NCI-H69 (cell line): Measurements from ENCODE around the gene M6PR.
"Not testable (repeated sequence)": the region's sequence is repeated elsewhere in the genome, so short reads cannot be mapped to it uniquely, and the experiment has no call there.

Experiments
- DNase-seq: peaks from one replicate; lab custom pipeline; 2025; lab: John Stamatoyannopoulos, UW

Gene M6PR

DNA sequence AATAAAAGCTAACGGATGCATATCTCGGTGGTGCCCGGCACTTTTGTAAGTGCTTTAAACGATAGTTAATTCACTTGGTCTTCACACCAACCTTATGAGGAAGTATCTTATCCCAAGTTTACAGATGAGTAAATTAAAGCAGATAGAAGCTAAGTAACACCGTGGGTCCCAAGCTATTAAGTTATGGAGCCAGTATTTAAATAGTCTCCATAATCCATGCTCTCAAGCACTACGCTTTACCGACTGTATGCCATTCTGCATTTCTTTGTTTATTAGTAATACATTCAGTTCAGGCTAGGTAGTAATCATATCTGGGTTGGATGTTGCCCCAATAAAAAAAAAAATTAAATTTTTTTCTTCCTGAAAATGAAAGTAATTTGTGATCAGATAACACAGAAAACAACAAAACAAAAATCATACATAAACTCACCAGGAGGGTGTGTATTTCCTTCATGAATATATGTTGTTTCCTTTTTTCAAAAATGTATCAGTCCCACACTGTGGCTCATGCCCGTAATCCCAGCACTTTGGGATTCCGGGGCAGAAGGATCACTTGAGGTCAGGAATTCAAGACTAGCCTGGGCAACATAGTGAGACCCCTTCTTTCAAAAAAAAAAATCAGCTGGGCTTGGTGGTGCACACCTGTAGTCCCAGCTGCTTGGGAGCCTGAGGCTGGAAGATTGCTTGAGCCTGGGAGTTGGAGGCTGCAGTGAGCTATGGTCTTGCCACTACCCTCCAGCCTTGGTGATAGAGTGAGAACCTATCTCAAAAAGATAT lies 1.4 kb upstream of the M6PR start:
- DNase-seq, result no peak

DNA sequence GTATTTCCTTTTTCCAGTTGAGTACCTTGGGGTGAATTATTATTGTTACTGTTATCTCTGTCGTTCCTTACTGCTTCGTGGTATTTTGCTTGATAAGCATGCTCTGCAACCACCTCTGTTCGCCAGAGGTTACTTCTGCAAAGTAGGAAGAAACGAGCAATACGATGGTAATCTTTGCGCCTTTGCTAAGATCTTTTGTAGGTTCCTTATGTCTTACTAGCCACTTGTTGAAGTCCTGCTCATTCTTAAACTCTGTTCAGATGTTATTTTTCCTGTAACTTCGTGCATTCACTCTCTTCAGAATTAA lies 729 bp upstream of the M6PR start:
- no peak for DNase-seq

DNA sequence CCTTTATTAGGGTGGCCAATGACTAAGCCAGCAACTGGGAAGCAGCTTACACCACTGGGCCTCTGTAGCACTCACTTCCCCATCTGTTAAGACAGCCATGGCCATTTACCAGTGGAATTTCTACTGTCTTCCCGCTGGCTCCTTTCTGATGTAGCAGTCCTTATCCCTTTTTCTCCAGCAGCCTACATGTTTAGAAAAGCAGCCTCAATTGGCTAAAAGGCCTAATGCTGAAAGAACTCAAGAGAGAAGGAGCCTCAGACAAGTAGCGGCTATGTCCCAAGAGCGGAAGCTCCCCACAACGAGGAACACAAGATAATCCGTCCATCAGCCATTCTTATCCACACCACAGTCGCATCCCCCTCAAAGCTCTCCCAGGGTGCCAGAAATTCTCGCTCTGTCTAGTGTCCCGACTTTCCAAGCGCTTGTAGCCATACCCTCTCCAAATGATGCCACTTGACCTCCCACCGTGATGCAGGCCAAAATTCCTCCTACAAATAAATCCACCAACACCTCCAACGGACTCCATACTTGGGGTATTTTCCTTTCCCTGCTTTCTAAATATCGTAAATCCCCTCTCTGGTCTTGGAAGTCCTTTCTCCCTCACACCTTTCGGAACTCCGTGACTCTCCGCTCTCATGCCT lies 624 bp downstream of the M6PR start:
- peak; percentile 52 for DNase-seq

DNA sequence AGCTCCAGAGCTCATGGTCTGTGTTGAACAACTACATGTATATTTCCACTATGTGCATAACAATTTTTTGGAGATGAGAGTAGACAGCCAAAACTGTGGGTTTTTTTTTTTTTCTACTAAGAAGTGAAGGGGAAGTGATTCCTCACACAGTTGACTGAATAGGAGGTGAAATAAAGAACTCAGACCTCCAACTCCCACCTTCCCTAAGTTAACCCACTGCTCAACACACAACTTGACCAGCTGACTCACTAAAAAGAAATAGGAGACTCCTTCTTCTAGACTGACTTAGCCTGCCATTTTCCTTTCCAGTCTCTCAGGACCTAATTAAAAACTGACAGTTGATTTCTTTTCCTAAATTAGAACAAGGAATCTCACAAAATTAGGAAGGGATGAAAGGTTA lies 1.7 kb downstream of the M6PR start:
- DNase-seq, result no peak

DNA sequence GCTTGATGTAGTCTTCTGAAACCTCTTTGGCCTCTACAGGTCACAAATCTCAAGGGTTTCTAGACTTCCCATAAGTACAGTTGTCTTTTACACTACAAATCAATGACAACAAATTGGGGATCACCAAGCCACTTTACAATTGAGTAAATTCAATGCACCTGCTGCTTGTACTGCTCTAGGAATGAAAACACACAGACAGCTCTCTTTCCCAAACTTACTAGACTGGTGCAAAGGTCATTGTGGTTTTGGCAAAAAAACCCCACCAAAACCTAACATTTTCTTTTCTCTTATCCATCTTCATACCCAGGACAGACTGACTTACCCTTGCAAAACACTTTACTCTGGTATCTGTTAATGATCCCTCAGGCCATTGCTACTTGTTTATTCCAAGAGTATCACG lies 2.7 kb downstream of the M6PR start:
- DNase-seq, result no peak

DNA sequence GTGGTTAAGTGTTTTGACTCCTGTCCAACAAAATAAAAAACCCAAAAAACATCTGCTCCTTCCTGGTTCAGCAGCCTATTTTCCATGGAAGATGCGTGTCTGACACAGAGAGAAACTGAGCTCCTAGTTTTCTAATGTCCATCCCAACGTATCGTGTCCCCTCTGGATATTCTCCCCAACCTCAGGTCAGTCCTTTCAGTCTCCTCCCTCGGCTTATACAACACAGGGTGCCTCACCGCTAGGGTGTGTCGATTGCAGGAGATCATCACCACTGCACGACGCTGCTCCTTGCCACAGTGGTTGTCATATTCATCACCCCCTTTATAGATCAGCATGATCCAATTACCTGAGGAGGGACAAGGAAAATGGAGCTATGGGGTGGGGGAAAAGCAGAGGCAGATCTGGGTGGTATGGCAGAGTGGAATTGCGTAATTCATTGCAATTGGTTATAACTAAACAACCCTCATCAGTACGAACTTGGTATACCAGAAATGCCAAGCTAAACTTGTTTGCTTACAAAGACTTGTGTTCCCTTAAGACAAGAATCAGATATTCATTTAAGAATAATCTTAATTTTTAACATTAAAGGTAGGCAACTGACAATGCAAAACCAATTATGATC lies 5.8 kb downstream of the M6PR start:
- no peak for DNase-seq

DNA sequence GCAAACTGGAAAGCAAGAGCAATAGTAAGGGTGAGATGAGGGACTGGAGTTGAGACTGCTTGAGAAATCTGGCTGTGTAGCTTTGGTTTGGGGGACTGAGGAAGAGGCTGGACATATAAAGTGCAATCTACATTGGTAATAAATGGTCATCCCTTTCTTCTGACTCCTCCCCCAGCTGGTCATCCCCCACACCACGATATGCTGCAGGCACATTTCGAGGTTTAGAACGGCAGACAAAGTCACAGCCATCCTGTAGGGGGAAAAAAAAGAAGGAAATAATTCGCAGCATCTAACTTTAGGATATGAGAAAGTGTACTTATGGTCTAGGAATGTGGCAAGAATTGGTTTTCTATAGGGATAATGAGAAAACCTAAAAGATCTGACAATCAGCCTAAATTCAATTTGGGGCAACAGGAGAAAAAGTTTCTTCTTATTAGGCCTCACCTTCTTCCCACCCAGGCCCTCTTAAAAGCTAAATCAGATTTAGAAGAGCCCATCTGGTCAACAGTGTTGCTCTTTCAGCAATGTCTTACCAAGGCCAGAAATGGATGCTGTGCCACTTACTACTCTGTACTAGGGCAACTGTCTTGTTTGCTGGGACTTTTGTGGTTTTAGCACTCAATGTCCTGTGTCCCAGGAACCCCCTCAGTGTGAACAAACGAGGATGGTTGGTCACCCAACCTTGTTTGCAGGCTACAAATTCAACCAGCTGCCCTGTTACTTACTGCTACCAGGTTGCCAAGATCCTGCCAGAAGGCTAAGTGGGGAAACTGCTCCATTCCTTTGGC lies 7.6 kb downstream of the M6PR start:
- DNase-seq, result no peak

DNA sequence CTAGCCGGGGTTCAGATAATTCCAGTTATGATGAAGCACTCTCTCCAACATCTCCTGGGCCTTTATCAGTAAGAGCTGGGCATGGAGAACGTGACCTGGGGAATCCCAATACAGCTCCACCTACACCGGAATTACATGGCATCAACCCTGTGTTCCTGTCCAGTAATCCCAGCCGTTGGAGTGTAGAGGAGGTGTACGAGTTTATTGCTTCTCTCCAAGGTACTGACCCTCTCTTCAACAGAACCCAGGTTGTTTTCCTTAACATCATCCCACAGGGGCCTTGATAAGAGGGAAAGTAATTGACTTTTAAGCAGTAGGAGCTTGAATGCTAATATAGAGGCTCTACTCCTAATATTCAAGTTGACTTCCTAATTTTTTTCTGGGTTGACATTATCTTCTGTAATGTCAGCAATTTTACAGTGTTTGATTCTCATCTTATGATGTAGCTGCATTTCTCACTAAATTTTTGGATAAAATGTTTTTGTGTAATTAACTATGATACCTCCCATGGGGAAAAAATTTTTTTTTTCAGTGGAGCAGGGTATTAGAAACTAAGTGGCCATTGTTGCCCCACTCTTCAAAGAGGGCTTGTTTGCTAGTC lies 11.5 kb downstream of the M6PR start:
- DNase-seq, result not testable (repeated sequence)

DNA sequence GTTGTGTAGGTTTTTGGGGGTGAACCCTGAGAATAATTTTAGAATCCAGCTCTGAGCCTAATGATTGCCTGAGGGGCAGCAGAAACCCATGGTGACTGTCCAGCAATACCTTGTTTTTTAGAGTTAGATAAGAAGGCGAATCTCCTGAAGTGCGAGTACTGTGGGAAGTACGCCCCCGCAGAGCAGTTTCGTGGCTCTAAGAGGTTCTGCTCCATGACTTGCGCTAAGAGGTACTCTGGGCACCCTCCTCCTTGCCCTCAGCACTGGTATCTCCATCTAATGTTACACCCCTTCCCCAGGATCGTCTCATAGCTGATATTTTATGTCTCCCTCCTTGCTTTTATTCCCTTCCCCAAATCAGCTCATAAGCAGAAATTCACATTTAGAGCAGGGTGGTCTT lies 12.7 kb downstream of the M6PR start:
- DNase-seq, result no peak

DNA sequence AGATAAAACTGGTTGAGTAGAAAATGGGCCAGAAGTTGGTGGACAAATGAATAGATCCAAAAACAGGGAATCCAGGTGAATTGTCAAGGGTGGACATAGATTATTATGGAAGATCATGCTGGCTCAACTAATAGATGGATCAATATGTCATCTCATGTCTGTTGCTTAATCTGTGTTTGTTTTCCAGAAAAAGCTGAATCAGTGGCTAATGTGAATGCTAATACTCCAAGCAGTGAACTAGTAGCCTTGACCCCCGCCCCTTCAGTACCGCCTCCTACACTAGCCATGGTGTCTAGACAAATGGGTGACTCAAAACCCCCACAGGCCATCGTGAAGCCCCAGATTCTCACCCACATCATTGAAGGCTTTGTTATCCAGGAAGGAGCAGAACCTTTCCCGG lies 15.4 kb downstream of the M6PR start:
- not testable (repeated sequence) for DNase-seq

DNA sequence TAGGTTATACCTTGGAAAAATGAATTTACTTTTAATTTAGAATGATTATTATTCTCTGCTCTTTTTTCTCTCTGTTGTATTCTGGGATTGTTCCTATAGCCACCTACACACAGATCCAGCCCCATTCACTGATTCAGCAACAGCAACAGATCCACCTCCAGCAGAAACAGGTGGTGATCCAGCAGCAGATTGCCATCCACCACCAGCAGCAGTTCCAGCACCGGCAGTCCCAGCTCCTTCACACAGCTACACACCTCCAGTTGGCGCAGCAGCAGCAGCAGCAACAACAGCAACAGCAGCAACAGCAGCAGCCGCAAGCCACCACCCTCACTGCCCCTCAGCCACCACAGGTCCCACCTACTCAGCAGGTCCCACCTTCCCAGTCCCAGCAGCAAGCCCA lies 17.0 kb downstream of the M6PR start:
- not testable (repeated sequence) for DNase-seq

DNA sequence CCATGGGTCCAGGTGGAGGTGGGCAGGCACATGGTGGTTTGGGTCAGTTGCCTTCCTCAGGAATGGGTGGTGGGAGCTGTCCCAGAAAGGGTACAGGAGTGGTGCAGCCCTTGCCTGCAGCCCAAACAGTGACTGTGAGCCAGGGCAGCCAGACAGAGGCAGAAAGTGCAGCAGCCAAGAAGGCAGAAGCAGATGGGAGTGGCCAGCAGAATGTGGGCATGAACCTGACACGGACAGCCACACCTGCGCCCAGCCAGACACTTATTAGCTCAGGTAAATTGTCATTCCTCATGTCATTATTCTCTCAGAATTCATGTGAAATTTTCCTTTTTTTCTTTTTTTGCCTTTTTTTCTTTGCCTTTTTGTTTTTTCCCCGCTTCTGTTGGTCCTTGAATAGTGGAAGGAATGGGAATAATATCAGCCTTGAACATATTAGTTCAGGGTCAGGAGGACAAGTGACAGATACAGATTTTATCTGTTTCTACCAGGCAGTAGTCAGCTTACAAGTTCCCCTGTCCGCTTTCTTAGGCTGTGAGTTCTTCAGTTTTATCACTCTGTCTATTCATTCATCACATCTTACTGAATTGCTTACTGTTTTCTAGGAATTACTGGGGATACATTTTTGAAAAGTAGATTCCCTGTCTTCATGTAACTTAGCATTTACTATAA lies 18.7 kb downstream of the M6PR start:
- DNase-seq, result not testable (repeated sequence)

DNA sequence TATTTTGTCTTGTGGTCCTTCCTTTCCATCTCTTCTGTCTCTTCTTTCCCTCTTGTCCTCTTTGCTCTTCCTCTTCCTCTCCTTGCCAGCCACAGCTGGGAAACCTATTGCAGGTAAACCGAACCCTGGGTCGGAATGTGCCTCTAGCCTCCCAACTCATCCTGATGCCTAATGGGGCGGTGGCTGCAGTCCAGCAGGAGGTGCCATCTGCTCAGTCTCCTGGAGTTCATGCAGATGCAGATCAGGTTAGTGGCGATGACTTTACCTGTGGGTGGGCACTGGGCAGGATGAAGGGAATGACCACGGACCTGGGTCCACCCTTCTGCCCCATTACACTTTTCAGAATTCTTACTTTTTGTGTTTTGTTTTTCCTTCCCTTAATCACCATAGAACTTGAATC lies 26.9 kb downstream of the M6PR start:
- no peak for DNase-seq

DNA sequence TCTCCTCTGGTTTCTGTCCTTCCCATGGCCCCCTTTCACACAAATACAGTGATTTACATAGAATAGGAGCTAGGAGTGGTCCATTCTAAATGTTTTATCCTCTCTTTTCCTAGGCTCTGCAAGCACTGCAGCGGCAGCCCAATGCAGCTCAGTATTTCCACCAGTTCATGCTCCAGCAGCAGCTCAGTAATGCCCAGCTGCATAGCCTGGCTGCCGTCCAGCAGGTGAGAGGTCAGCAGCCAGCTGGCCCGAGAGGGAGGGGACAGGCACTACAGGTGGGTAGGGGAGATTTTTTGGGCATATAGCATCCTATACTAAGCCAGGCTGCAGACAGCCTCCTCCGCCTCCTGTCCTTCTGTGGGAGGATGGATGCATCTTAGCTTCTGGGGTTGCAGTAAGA lies 29.8 kb downstream of the M6PR start:
- not testable (repeated sequence) for DNase-seq

DNA sequence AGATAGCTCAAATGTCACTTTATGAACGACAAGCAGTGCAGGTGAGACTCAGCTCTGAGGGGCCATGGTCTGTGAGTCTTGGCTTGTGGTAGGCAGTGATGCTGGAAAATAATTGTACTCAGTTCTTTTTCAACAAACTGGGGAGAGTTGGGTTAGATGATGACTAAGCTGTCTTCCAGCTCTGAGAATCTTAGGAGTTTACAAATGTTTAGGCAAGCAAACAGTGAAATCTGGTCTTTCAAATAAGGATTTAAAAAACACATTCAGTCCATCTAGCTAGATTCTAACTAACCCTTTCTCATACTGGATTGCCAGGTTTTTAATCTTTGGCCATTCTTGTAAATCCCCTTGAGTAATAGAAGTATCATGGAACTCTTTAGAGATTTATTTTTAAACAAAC lies 31.7 kb downstream of the M6PR start:
- no peak for DNase-seq

DNA sequence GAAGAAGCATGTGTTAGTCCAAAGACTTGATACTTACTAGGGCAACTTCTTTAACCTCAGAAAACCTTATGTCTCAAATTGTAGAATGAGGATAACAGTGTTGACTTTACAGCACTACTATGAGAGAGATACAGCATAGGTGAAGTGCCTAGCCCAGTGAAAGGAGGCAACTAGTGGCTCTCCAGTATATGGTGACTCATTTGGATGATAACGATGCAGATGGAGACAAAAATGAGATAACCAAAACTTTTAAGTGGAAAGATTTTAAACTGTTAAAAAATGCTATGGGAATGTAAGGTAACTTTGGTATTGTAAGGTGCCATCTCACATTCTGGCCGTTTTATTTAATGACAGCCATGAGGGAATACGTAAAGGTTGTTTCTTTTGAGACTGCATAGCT lies 32.4 kb downstream of the M6PR start:
- DNase-seq, result no peak

DNA sequence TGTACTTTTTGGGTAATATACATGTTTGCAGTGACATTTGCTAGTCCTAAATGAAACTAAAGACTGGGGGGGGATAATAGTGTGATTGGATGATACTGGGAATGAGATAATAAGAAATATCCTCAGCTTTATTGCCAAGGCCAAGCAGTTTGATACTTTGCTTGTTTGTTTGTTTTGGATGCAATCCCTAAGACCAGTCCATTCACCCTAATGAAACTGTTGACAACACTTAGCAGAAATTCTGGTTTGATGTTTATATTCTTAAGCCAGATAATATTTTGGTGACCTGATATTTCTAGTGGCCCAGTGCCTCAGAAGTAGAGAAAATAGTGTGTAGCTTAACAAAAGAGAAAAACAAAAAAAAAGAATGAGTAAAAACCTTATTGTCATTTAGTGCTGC lies 33.3 kb downstream of the M6PR start:
- DNase-seq, result no peak

DNA sequence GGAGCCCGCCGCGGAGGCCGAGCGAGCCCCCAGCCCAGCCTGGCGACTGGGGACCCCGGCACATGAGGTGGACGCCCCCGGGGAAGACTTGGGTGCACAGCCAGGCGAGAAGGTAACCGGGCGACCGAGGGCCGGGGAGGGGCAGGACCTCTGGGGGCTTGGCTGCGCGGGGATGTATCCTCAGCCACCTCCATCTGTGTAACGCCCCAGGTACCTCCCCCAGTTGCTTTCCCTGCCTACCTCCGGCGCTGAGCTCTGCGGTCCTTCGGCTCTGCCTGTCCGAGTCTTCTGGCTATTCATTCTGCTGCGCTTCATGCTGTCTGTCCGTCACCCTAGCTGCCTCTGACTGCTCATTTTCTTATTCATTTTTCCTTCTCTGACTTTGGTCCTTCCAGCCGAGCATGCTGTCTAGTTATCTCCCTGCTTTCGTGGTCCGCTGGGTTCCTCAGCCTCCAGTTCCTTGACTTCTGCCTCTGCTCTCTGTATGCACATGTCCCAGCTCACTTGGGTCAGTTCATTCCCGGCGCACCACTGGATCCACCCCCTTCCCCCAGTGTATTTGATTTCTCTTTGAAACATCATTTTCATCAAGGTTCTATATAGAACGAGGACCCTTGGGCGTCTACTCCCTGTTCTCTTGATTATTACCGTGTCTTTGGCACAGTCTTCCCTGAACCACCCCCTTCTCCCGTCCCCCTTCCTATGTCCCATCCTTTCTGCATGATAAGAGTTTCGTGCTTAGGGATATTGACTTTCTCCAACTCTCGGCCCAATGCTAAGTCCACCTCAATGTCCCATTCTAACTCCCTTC lies 34.5 kb downstream of the M6PR start:
- DNase-seq, result peak; percentile 80

DNA sequence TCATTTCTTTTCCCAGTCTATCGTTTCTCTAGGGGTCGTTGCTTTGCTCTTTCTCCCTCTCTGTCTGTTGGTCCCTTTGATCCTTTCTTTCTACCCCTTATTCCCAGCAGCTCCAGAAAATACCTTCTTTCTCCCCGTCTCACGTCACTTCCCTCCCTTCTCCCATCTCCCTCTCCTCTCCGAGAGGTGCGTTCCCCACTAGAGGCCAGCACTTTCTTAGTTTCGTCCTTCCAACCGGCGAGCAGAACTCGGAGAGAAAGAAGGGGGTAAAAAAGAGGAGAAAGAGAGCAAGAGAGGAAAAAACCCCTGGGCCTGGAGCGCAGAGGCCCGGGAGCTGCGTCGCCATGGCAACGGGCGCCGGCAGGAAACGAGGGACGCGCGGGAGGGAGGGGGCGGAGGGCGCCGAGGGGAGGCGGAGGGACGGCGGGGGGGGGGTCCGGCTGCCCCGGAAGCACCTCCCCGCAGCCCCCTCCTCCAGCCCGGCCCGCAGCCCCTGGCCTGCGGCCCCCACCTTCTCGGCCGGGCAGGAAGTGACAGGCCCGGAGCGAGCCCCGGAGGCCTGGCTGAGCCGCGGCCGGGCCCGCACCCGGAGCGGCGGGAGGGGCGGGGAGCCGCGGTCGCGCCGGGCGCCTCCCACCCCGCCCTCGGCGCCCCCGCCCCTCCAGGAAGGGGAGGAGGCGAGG lies 35.3 kb downstream of the M6PR start, which contains the start of gene PHC1:
PHC1 (plus strand) TSS at position 477 of the 683 bp plus-strand sequence. CDS start 3,169 bp downstream, outside the sequence.
- DNase-seq, result peak; percentile 95

DNA sequence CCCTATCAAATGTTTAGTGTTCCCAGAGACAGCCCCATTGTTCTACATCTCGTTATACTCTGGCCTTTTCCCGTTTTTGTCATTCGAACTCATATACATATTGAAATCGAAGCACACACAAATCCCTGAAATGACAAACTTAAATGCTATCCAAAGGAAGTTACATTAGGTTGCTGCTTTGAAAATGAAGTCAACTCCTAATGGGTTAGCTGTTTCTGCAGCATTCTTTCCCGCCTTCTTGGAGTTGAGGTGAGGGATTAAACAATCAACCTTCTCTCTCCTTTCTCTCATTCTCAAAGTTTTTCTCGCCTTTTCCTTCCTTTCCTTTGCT lies 35.8 kb downstream of the M6PR start:
- peak; percentile 71 for DNase-seq
